A673 (cell line): ENCODE data around the gene SCO2. TPM values are rescaled to one million over a fixed set of nuclear protein-coding genes. Genes with fewer than 3 reads are reported as not detected.

Experiments
- BruUV-seq: library from RNA; stranded (reverse); fragments of 400-500 nt; replicated peaks from 2 replicates; lab custom pipeline; 2021; lab: Mats Ljungman, UMichigan
- CTCF ChIA-PET: fragments of 300-600 bp; sonication (Branson Sonifier 250); formaldehyde crosslinking; loops from one replicate; lab custom pipeline; 2022; ENCODE audit warnings: antibody characterized with exemption; lab: Charles Lee
- POLR2A ChIA-PET: fragments of 300-600 bp; sonication (Branson Sonifier 250); formaldehyde crosslinking; loops from one replicate; lab custom pipeline; 2022; ENCODE audit warnings: antibody characterized with exemption; ENCODE audit not compliant: low non-redundant PET; lab: Charles Lee
- DNase-seq: peaks from one replicate; pipeline ENCODE4 v3.0.0-alpha.2; 2015; ENCODE audit warnings: low spot score
- H3K27ac ChIP-seq: fragments of 200-600 bp; sonication (generic); 2 replicates; pipeline ENCODE4 v1.5.1; 2016; ENCODE audit warnings: mixed run types, low read depth, mild to moderate bottlenecking, mixed read lengths, antibody characterized with exemption, low read length; ENCODE audit not compliant: poor library complexity, severe bottlenecking
- H3K27me3 ChIP-seq: fragments of 200-600 bp; sonication (generic); replicated peaks from 2 replicates; pipeline ENCODE4 v1.6.1; 2017; ENCODE audit warnings: mixed run types, low read depth, mild to moderate bottlenecking, mixed read lengths, antibody characterized with exemption, low read length; ENCODE audit not compliant: insufficient read depth, poor library complexity
- H3K36me3 ChIP-seq: fragments of 200-600 bp; sonication (generic); 2 replicates; pipeline ENCODE4 v1.6.1; 2016; ENCODE audit warnings: mixed run types, mild to moderate bottlenecking, mixed read lengths, antibody characterized with exemption, low read length; ENCODE audit not compliant: insufficient read depth, poor library complexity, severe bottlenecking
- H3K4me1 ChIP-seq: fragments of 200-600 bp; sonication (generic); 2 replicates; pipeline ENCODE4 v1.6.1; 2017; ENCODE audit warnings: mixed run types, mild to moderate bottlenecking, mixed read lengths, antibody characterized with exemption, low read length; ENCODE audit not compliant: insufficient read depth, poor library complexity, severe bottlenecking
- H3K4me3 ChIP-seq: fragments of 200-600 bp; sonication (generic); 2 replicates; pipeline ENCODE4 v1.5.1; 2016; ENCODE audit warnings: low read depth, mixed run types, mild to moderate bottlenecking, mixed read lengths, low read length; ENCODE audit not compliant: poor library complexity, severe bottlenecking
- H3K9me3 ChIP-seq: fragments of 200-600 bp; sonication (generic); 2 replicates; pipeline ENCODE4 v1.6.1; 2016; ENCODE audit warnings: mixed run types, low read depth, mild to moderate bottlenecking, mixed read lengths, antibody characterized with exemption, low read length; ENCODE audit not compliant: poor library complexity, severe bottlenecking
- EZH2 ChIP-seq: fragments of 200-600 bp; sonication (generic); IDR thresholded peaks from 2 replicates; pipeline ENCODE4 v1.6.1; 2017; ENCODE audit warnings: borderline replicate concordance, low read depth, mild to moderate bottlenecking, mixed read lengths, antibody characterized with exemption, low read length; ENCODE audit not compliant: poor library complexity, severe bottlenecking
- intact Hi-C: fragments of 100-400 bp; cut with micrococcal nuclease; formaldehyde crosslinking; loops from one replicate; pipeline ENCODE4 v1.10.0; 2022; ENCODE audit not compliant: unreplicated experiment
- total RNA-seq: library from RNA; stranded (reverse); gene quantifications from 2 replicates; pipeline ENCODE4 v1.2.3, GENCODE V29; 2021
- TF ChIP-seq, protein P1 (sequence below): fragments of 300-800, 200-600 bp; sonication (generic); conservative IDR thresholded peaks from 2 replicates; pipeline ENCODE4 v1.5.1; 2017; ENCODE audit warnings: low read depth, mild to moderate bottlenecking, antibody characterized with exemption, low read length, moderate library complexity, mixed read lengths

The SCO2 gene
- total RNA-seq, 1 experiment from 2014 or later, result 5.4 TPM

DNA sequence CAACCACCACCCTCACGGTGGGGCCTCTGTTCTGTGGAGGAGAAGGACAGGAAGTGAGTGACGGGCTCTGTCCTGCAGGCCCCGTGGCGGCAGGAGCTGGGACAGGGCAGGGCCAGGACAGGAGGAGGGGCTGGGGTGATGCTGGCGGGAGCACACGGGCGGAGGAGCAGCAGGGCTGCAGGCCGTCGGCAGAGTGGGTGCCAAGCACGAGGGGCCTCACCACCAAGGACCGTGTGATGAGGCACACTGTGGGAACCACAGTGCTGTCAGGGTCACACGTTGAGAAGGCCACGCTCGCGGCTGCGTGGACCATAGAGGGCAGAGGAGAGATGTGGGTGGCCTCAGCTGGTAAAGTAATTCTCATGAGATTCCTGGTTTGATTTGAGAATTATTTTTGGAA, 8.5 kb downstream of the SCO2 start:
- CTCF ChIA-PET, result no interaction called here
- H3K27me3 ChIP-seq, result no peaks in the 10 kb centered on the region
- no peak overlapping the region for H3K4me3 ChIP-seq
- TF ChIP-seq, protein P1, sequence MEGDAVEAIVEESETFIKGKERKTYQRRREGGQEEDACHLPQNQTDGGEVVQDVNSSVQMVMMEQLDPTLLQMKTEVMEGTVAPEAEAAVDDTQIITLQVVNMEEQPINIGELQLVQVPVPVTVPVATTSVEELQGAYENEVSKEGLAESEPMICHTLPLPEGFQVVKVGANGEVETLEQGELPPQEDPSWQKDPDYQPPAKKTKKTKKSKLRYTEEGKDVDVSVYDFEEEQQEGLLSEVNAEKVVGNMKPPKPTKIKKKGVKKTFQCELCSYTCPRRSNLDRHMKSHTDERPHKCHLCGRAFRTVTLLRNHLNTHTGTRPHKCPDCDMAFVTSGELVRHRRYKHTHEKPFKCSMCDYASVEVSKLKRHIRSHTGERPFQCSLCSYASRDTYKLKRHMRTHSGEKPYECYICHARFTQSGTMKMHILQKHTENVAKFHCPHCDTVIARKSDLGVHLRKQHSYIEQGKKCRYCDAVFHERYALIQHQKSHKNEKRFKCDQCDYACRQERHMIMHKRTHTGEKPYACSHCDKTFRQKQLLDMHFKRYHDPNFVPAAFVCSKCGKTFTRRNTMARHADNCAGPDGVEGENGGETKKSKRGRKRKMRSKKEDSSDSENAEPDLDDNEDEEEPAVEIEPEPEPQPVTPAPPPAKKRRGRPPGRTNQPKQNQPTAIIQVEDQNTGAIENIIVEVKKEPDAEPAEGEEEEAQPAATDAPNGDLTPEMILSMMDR, result no peak
- no peak for TF ChIP-seq EZH2
- intact Hi-C loops, result no loop called here
- no peak overlapping the region for H3K27ac ChIP-seq
- no peak for DNase-seq
- BruUV-seq, result no TSS peak
- POLR2A ChIA-PET, result interaction anchor here (0.6 kb wide), 1 partner anchor 185 kb away, joined by 4 read pairs; no protein-coding TSS in a partner anchor
- no peaks in the 10 kb centered on the region for H3K4me1 ChIP-seq
- H3K9me3 ChIP-seq, result no peaks in the 10 kb centered on the region
- peaks cover 52% of the 10 kb centered on the region for H3K36me3 ChIP-seq

DNA sequence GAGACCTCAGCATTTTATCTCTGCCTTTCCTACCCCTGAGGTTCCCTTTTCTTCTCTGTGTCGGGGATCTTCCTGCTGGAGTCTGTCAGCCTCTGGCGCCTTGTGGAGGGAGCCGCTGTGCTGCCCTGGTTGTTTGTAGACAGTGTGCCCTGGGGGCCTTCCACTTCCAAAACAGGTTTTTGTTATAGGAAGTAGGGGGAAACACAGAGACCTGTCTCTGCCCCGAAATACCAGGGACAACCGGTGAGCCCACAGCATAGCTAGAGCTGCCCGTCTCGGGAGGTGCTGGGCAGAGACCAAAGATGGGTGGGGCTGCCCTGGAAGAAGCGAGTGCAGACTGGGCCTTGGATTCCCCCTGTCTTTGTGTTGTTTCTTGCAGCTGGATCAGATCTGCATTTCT, 9.3 kb downstream of the SCO2 start:
- no peaks in the 10 kb centered on the region for H3K27me3 ChIP-seq
- H3K36me3 ChIP-seq, result peaks cover 45% of the 10 kb centered on the region
- intact Hi-C loops, result no loop called here
- no TSS peak for BruUV-seq
- DNase-seq, result no peak
- H3K4me1 ChIP-seq, result no peaks in the 10 kb centered on the region
- no peak overlapping the region for H3K27ac ChIP-seq
- no peak overlapping the region for H3K4me3 ChIP-seq
- TF ChIP-seq EZH2, result no peak
- TF ChIP-seq, protein P1, result no peak
- CTCF ChIA-PET, result no interaction called here
- POLR2A ChIA-PET, result no interaction called here
- H3K9me3 ChIP-seq, result no peaks in the 10 kb centered on the region

GRCh38 chr22:50513175-50513574, 12.2 kb downstream of the SCO2 start:
- peaks cover 34% of the 10 kb centered on the region for H3K36me3 ChIP-seq
- no peak for TF ChIP-seq EZH2
- no peaks in the 10 kb centered on the region for H3K9me3 ChIP-seq
- intact Hi-C loops, result no loop called here
- H3K27ac ChIP-seq, result no peak overlapping the region
- CTCF ChIA-PET, result interaction anchor here (1.7 kb wide), 1 partner anchor 12 kb away, joined by 15 read pairs; the partner anchor contains the start of gene SCO2
- no peaks in the 10 kb centered on the region for H3K27me3 ChIP-seq
- DNase-seq, result no peak
- H3K4me1 ChIP-seq, result peaks cover 13% of the 10 kb centered on the region
- POLR2A ChIA-PET, result no interaction called here
- no peak overlapping the region for H3K4me3 ChIP-seq
- BruUV-seq, result no TSS peak

DNA sequence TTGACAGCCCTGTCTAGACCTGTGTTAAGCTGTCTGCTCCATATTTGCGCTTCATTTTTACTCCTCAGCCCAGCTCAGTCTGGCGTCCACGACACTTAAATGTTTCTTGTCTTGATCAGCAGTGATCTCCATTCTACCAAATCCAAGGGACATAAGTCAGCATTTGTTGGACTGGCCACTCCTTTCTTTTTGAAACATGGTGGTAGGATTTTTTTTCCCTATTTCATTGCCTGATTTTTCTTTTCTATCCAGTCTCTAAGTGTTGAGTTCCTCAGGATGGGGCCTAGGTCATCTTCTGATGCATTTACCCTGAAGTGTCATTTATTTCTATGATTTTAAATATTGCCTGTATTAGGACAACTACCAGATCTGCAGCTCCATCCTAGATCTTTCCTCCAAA, 16.5 kb downstream of the SCO2 start:
- Histone ChIP-seq H3K27me3 (no peaks in the 10 kb centered on the region), H3K4me3 (peak overlapping the region; percentile 82), H3K9me3 (no peaks in the 10 kb centered on the region), H3K4me1 (peaks cover 18% of the 10 kb centered on the region), H3K27ac (peak overlapping the region; percentile 95), H3K36me3 (peaks cover 31% of the 10 kb centered on the region)
- intact Hi-C loops, result no loop called here
- CTCF ChIA-PET, result interaction anchor here (2.1 kb wide), 1 partner anchor 17 kb away, joined by 12 read pairs; the partner anchor contains the start of gene SCO2
- TSS peak; percentile 69 for BruUV-seq
- TF ChIP-seq, protein P1, result no peak
- POLR2A ChIA-PET, result interaction anchor here (1.1 kb wide), 1 partner anchor 17 kb away, joined by 8 read pairs; the partner anchor contains the start of gene SCO2
- DNase-seq, result no peak
